NCI-H774 (cell line): ENCODE measurements around the gene CCDC159.
"Not testable (repeated sequence)": the region's sequence is repeated elsewhere in the genome, so short reads cannot be mapped to it uniquely, and the experiment has no call there.

ENCODE experiments used
- DNase-seq: peaks from one replicate; lab custom pipeline; 2025; lab: John Stamatoyannopoulos, UW

The CCDC159 gene

GRCh38 chr19:11346104-11346940 is at the start of gene CCDC159, which contains the start of gene TMEM205:
CCDC159 (plus strand) TSS chr19:11346519; CDS start chr19:11346607, 88 bp downstream.
TMEM205 (minus strand) TSS chr19:11346268; CDS start chr19:11345619, 649 bp downstream.
- DNase-seq, result peak; percentile 99

DNA sequence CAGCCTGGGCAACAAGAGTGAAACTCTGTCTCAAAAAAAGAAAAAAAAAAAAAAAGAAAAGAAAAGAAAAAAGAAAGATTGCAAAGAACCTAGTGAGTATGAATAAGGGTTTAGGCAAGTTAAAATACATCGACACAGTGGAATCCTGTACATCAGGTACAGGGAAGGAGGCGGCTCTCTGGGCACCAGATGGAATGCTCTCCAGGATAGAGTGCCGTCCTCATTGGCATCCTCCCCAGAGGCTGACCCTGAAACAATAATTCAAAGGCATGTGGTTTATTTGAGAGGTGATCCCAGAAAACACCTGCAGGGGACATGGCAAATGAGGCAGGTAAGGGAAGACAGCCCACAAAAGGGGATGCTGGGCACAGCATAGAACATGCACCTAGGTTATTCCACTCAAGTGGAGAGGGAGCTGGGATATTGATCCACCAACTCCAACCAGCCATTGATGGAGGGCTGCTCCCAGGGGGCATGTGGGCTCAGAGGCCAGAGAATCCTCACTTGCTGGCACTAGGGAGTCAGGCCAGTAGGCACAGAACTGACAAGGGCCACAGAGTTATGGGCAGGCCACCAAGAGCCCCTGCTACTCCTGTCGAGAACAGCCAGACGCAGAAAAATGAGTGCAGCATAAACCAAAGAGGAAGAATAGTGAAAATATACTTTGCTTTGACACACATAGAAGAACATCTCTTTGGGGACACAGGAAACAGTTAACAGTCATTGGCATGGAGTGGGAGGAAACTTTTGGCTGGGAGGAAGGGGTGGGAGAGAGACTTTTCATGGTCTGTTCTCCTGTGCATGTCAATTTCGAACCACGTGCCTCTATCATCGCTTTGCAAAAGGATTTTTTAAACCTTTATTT is 46.1 kb upstream of the CCDC159 start:
- DNase-seq, result no peak

DNA sequence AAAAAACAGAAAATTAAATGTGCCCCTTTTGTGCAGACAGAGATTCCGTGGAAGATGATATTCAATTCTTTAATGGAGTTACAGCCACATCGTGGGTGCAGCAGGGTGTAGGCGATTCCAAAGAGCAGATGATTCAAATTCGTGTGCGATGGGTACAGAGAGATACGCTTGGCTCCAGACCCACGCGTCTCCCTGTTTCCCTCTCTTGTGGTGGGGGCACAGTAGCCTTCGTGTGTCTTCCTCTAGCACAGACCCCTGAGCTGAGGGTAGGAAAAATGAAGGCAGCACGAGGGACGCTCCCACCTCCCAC is 45.6 kb upstream of the CCDC159 start:
- no peak for DNase-seq

- no peak for DNase-seq
These were observed 41.4 kb upstream of the CCDC159 start for GRCh38 chr19:11304936-11305335.

DNA sequence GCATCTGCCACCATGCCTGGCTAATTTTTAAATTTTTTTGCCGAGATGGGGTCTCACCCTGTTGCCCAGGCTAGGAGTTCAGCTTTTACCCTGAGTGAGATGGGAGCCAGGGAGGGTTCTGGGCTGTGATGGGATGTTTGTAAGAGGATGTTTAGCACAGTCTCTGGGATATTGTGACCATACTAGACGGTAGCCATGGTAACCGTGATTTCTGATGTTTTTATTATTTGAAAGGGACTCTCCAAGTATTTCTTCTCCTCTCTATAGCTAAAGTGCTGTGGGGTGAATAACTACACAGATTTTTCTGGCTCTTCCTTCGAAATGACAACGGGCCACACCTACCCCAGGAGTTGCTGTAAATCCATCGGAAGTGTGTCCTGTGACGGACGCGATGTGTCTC is 40.0 kb upstream of the CCDC159 start:
- DNase-seq, result no peak

DNA sequence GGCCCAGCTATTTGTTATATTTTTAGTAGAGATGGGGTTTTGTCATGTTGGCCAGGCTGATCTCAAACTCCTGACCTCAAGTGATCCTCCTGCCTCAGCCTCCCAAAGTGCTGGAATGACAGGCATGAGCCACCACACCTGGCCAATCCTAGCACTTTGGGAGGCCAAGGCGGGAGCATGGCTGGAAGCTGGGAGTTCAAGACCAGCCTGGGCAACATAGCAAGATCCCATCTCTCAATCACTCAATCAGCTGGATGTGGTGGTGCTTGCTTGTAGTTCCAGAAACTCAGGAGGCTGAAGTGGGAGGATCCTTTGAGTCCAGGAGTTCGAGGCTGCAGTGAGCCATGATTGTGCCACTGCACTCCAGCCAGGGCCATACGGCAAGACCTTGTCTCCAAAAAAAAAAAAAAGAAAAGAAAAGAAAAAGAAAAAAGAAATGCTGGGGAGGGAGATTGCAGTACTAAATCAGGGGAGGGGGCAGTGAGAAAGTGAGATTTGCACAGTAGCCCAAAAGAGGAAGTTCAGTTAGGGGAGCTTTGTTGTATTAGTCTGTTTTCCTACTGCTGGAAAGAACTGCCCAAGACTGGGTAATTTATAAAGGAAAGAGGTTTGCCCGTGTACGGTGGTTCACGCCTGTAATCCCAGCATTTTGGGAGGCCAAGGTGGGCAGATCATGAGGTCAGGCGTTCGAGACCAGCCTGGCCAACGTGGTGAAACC is 25.9 kb upstream of the CCDC159 start:
- DNase-seq, result not testable (repeated sequence)

GRCh38 chr19:11321191-11322126 is 24.9 kb upstream of the CCDC159 start:
- DNase-seq, result no peak

- DNase-seq, result no peak
These were observed 23.9 kb upstream of the CCDC159 start for GRCh38 chr19:11322269-11323024.

GRCh38 chr19:11323601-11324078 is 22.7 kb upstream of the CCDC159 start:
- DNase-seq, result no peak

GRCh38 chr19:11324079-11324661 is 22.1 kb upstream of the CCDC159 start:
- DNase-seq, result peak; percentile 26

DNA sequence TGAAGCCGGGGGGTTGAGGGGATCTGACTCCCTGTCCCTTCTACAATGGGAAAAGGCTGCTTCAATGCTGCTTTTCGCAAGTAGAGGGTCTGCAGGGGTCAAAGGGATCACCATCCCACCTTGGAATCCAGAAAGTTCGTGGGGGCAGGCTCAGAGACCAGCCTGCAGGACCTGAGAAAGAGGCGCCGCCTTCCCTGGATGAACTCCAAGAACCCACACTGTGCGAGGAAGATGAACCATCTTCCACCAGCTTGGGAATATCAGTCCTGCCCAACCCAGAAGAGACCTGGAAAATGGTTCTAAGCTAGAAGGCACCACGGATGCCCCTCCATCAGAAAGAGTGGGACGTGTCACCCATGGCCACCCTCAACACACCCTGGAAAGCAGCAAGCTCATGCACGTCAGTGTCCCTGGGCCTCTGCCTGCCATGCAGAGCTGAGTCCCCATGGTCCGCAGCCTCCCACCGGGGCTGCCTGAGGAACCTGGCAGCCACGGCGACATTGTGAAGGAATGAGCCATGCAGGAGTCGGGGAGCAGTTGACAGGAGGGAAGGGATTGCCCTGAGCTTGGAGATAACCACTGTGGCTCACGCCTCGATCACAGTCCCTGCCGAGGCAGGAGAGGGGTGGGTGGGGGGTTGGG is 21.4 kb upstream of the CCDC159 start:
- no peak for DNase-seq

DNA sequence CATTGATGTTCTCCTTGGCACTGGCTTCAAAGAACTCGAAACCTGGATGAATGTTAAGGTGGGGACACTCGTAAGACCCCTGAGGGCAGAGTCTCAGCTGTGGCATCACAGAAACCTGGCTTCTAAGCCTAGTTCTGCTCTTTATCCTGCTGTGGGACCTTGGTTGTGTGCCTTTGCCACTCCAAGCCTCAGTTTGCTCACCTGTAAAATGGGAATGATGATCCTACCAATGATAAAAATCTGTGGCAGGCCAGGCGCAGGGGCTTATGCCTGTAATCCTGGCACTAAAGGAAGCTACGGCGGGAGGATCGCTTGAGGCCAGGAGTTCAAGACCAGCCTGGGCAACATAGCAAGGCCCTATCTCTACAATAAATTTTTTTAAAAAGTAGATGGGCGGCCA is 20.8 kb upstream of the CCDC159 start:
- DNase-seq, result no peak

DNA sequence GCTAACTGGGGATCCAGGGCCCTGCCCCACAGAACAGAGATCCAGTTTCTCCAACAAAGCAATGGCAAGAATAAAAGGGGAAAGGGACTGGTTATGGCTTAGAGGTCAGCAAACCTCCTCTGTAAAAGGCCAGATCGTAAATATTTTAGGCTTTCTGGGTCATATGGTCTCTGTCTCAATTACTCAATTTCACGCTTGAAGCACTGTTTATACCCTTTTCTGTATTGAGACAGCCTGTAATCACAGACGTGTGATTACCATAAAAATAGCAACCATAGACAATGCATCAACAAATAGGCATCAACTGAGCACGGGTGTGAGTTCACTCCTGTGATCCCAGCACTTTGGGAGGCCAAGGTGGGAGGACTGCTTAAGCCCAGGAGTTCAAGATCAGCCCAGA is 16.2 kb upstream of the CCDC159 start:
- DNase-seq, result no peak

DNA sequence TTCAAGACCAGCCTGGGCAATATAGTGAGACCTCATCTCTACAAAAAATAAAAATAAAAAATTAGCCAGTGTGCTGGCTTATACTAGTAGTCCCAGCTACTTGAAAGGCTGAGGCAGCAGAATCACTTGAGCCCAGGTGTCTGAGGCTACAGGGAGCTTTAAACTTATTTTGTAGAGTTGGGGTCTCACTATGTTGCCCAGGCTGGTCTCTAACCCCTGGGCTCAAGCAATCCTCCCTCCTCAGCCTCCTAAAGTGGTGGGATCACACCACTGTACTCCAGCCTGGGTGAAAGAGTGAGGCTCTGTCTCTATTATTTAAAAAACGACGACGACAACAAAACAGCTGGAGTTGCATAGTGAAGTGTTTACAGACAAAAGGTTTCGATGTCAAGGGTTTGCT is 14.8 kb upstream of the CCDC159 start:
- DNase-seq, result no peak

DNA sequence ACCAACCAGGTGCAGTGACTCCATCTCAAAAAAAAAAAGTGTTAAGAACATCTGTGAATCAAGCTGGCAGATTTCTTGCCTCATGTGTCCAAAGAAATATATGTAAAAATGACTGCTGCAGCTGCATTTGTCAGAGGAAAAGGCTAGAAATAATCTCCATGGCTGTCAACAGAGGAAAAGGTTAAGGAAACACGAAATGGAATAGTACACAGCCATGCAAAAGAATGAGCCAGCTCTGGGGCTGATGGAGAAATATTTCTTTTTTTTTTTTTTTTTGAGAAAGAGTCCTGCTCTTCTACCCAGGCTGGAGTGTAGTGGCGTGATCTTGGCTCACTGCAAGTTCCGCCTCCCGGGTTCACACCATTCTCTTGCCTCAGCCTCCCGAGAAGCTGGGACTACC is 13.5 kb upstream of the CCDC159 start:
- no peak for DNase-seq

- not testable (repeated sequence) for DNase-seq
These were observed 12.5 kb upstream of the CCDC159 start for GRCh38 chr19:11333838-11334237.

DNA sequence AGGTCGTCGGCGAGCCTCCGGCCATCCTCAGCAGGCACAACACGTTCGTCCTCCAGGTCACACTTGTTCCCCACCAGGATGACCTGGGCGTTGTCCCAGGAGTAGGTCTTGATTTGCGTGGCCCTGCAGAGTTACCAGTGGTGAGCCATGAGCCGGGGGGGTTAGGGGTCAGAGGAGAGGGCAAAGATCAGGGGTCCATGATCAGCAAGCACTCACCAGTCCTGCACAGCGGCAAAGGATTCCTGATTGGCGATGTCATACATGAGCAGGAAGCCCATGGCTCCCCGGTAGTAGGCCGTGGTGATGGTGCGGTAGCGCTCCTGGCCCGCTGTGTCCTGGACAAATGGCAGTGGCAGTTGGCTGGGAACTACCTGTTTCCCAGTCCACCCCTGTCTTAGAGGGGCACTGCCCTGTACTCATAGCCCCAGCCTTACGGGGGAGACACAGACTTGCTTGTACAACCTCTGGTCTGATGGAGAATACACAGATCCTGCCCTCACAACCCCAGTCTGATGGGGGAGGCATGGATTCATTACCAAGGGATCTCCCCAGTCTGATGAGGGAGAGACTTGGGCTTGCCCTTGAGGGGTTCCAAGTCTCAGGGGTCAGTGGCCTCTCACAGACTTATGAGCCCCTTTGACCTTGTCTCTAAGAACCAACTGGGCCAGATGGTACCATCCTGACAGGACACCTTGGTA is 10.7 kb upstream of the CCDC159 start:
- DNase-seq, result no peak

DNA sequence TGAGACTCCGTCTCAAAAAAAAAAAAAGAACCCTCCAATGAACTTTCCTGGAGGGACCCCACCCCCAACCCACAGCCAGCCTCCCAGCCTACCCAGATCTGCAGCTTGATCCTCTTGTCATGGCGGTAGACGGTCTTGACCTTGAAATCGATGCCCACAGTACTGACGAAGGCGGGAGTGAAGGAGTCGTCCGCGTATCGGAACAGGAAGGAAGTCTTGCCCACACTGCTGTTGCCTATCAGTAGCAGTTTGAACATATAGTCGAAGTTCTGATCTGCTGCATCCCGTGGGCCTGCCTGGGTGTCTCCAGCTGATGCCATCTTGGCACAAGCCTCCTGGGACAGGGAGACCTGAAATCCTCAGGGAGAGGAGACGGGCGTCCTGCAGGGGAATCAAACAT is 9.2 kb upstream of the CCDC159 start:
- no peak for DNase-seq

GRCh38 chr19:11338121-11338520 is 8.2 kb upstream of the CCDC159 start:
- no peak for DNase-seq
